Measurements from ENCODE around the gene RARA.

The RARA gene

GRCh38 chr17:40309031-40309948 lies at the start of gene RARA:
TSS of gene RARA (plus strand) at chr17:40309180. CDS start at chr17:40331219, 22,039 bp downstream.
- DNase-seq, result no peak

GRCh38 chr17:40259505-40259904 lies 49.5 kb upstream of the RARA start:
- DNase-seq, result no peak

GRCh38 chr17:40260528-40260927 lies 48.5 kb upstream of the RARA start:
- no peak for DNase-seq

GRCh38 chr17:40264458-40265185 lies 44.4 kb upstream of the RARA start:
- no peak for DNase-seq

GRCh38 chr17:40265337-40265736 lies 43.6 kb upstream of the RARA start:
- DNase-seq, result no peak

- DNase-seq, result no peak
These were observed 42.1 kb upstream of the RARA start for GRCh38 chr17:40266882-40267281.

- DNase-seq, result no peak
These were observed 40.8 kb upstream of the RARA start for GRCh38 chr17:40268141-40268712.

GRCh38 chr17:40278414-40278813 lies 30.6 kb upstream of the RARA start:
- DNase-seq, result no peak

- no peak for DNase-seq
These were observed 29.6 kb upstream of the RARA start for GRCh38 chr17:40279402-40279801.

GRCh38 chr17:40281663-40282062 lies 27.3 kb upstream of the RARA start:
- no peak for DNase-seq

GRCh38 chr17:40283662-40284061 lies 25.3 kb upstream of the RARA start:
- DNase-seq, result peak; percentile 77

- DNase-seq, result no peak
These were observed 24.8 kb upstream of the RARA start for GRCh38 chr17:40284085-40284713.

GRCh38 chr17:40286473-40286872 lies 22.5 kb upstream of the RARA start:
- no peak for DNase-seq

- DNase-seq, result no peak
These were observed 21.9 kb upstream of the RARA start for GRCh38 chr17:40287159-40287493.

GRCh38 chr17:40287494-40288369 lies 21.2 kb upstream of the RARA start, which contains the start of gene CDC6:
TSS of gene CDC6 (plus strand) at chr17:40287879. CDS start at chr17:40289421, 1,542 bp downstream.
- DNase-seq, result peak; percentile 100

GRCh38 chr17:40290629-40291280 lies 18.2 kb upstream of the RARA start:
- peak; percentile 63 for DNase-seq

GRCh38 chr17:40291281-40291664 lies 17.7 kb upstream of the RARA start:
- no peak for DNase-seq

GRCh38 chr17:40293363-40293762 lies 15.6 kb upstream of the RARA start:
- DNase-seq, result no peak

GRCh38 chr17:40295488-40296436 lies 13.2 kb upstream of the RARA start:
- no peak for DNase-seq

GRCh38 chr17:40297511-40297910 lies 11.5 kb upstream of the RARA start:
- DNase-seq, result no peak

Measured in MV-4-11 (cell line).